ENCODE results near the gene EDA.

EDA gene

GRCh38 chrX:69615779-69616456 lies at the start of gene EDA:
Gene EDA (plus strand): TSS chrX:69616113.
- DNase-seq, result peak; percentile 67

- DNase-seq, result no peak
These were observed 47.1 kb upstream of the EDA start for GRCh38 chrX:69568828-69569227.

GRCh38 chrX:69597399-69597798 lies 18.5 kb upstream of the EDA start:
- no peak for DNase-seq

- no peak for DNase-seq
These were observed 15.7 kb upstream of the EDA start for GRCh38 chrX:69600182-69600581.

- no peak for DNase-seq
These were observed 12.2 kb upstream of the EDA start for GRCh38 chrX:69603566-69604194.

- DNase-seq, result no peak
These were observed 10.4 kb upstream of the EDA start for GRCh38 chrX:69605521-69605920.

- no peak for DNase-seq
These were observed 8.3 kb upstream of the EDA start for GRCh38 chrX:69607616-69608015.

GRCh38 chrX:69613946-69614345 lies 2.0 kb upstream of the EDA start:
- DNase-seq, result no peak

- no peak for DNase-seq
These were observed 1.0 kb upstream of the EDA start for GRCh38 chrX:69614886-69615285.

GRCh38 chrX:69615342-69615741 lies 571 bp upstream of the EDA start:
- DNase-seq, result no peak

- peak; percentile 3 for DNase-seq
These were observed 717 bp downstream of the EDA start for GRCh38 chrX:69616457-69617203.

- DNase-seq, result no peak
These were observed 2.9 kb downstream of the EDA start for GRCh38 chrX:69618803-69619202.

GRCh38 chrX:69626129-69626528 lies 10.2 kb downstream of the EDA start:
- no peak for DNase-seq

- DNase-seq, result no peak
These were observed 11.8 kb downstream of the EDA start for GRCh38 chrX:69627744-69628143.

- no peak for DNase-seq
These were observed 14.2 kb downstream of the EDA start for GRCh38 chrX:69630147-69630546.

- DNase-seq, result no peak
These were observed 48.8 kb downstream of the EDA start for GRCh38 chrX:69664693-69665092.

- no peak for DNase-seq
These were observed 54.2 kb downstream of the EDA start for GRCh38 chrX:69670001-69670555.

- DNase-seq, result no peak
These were observed 59.0 kb downstream of the EDA start for GRCh38 chrX:69674891-69675290.

GRCh38 chrX:69705818-69706217 lies 89.9 kb downstream of the EDA start:
- no peak for DNase-seq

- DNase-seq, result no peak
These were observed 102.2 kb downstream of the EDA start for GRCh38 chrX:69718102-69718501.

- no peak for DNase-seq
These were observed 108.4 kb downstream of the EDA start for GRCh38 chrX:69724307-69724706.

GRCh38 chrX:69740317-69740716 lies 124.4 kb downstream of the EDA start:
- no peak for DNase-seq

- DNase-seq, result no peak
These were observed 125.8 kb downstream of the EDA start for GRCh38 chrX:69741721-69742120.

- DNase-seq, result no peak
These were observed 130.1 kb downstream of the EDA start for GRCh38 chrX:69746051-69746450.
